ENCODE results near the gene THBD.
"Not testable (repeated sequence)": the region's sequence is repeated elsewhere in the genome, so short reads cannot be mapped to it uniquely, and the experiment has no call there.

The THBD gene

DNA sequence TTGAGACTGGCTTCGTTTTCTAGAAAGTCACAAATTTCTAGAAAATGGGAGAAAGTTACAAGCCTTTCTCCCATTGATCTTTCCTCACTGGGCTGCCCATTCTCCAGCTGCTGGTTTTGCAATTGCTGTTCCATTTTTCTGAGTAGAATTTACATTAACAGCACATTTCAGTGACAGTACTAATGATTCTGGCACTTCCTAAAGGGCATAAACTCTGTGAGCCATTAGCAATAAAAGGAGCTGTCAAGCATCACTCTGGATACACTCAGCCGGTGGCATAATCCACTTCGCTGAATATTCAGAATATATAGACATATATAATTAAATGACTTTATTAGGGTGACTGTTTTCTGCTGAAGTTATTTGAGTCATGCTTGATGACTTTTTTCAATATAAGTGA lies 21.1 kb downstream of the THBD start:
- no peak overlapping the region for H3K4me3 ChIP-seq (ENCODE audit: low read depth, low read length)
- no peak for DNase-seq (ENCODE audit: low read depth)
- in situ Hi-C loops (cut with HindIII; ENCODE audit: low sequenced_read_pairs): loop anchor here (25.0 kb wide), 1 partner anchor 691 kb away; no protein-coding TSS in a partner anchor
- TF ChIP-seq, protein P1, sequence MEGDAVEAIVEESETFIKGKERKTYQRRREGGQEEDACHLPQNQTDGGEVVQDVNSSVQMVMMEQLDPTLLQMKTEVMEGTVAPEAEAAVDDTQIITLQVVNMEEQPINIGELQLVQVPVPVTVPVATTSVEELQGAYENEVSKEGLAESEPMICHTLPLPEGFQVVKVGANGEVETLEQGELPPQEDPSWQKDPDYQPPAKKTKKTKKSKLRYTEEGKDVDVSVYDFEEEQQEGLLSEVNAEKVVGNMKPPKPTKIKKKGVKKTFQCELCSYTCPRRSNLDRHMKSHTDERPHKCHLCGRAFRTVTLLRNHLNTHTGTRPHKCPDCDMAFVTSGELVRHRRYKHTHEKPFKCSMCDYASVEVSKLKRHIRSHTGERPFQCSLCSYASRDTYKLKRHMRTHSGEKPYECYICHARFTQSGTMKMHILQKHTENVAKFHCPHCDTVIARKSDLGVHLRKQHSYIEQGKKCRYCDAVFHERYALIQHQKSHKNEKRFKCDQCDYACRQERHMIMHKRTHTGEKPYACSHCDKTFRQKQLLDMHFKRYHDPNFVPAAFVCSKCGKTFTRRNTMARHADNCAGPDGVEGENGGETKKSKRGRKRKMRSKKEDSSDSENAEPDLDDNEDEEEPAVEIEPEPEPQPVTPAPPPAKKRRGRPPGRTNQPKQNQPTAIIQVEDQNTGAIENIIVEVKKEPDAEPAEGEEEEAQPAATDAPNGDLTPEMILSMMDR (IDR thresholded peaks at IDR 0.05; ENCODE audit: low read depth, low read length, missing control alignments): no peak

GRCh38 chr20:23027721-23028120 lies 21.8 kb downstream of the THBD start:
- no peak for DNase-seq (ENCODE audit: low read depth)
- no peak overlapping the region for H3K4me3 ChIP-seq (ENCODE audit: low read depth, low read length)
- in situ Hi-C loops (cut with HindIII; ENCODE audit: low sequenced_read_pairs): loop anchor here (25.0 kb wide), 1 partner anchor 690 kb away; no protein-coding TSS in a partner anchor

DNA sequence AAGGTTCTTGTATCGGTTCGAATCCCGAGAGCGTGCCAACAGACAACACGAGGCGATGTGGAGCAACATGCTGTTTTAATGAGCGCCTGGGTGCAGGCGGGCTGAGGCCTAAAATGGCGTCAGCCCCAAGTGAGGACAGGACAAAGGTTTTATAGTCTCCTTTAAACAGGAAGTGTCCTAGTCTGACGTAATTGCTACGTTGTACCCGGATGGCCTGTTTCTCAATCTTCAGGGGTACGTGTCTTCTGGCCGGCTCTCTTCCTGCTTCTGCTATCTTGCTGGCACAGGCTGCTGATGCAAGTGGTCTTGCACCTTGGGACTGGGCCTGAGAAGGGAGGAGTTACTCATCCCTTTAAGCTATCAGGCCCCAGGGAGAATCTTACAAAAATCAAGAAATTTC lies 24.0 kb downstream of the THBD start:
- in situ Hi-C loops (cut with HindIII; ENCODE audit: low sequenced_read_pairs): loop anchor here (25.0 kb wide), 1 partner anchor 688 kb away; no protein-coding TSS in a partner anchor
- not testable (repeated sequence) for DNase-seq (ENCODE audit: low read depth); H3K4me3 ChIP-seq (ENCODE audit: low read depth, low read length)

More at GRCh38 chr20:23027721-23028120, 21.8 kb downstream of the THBD start:
- TF ChIP-seq, protein P1 (IDR thresholded peaks at IDR 0.05; ENCODE audit: low read depth, low read length, missing control alignments): no peak

DNA sequence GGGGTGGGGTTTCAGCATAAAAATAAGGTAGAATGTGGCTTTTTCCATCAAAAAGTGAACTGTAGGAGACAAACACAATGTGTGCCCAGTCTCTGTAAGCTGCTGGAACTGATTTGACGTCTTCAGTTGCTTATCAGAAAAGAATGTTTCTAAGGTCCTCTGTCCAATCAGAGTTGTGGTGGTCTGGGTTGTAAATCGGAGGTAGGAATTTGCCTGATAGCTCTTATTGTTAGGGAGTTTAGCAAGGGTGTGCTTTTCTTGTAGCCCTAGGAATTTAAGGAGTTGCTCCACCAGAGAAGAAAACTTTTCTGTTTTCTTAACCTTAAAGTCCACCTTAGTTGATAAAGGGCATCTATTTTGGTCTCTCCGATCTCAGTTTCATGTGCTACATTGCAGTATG lies 24.8 kb downstream of the THBD start:
- DNase-seq (ENCODE audit: low read depth): no peak
- in situ Hi-C loops (cut with HindIII; ENCODE audit: low sequenced_read_pairs): loop anchor here (25.0 kb wide), 1 partner anchor 687 kb away; no protein-coding TSS in a partner anchor
- H3K4me3 ChIP-seq (ENCODE audit: low read depth, low read length): no peak overlapping the region
- TF ChIP-seq, protein P1 (IDR thresholded peaks at IDR 0.05; ENCODE audit: low read depth, low read length, missing control alignments): no peak

DNA sequence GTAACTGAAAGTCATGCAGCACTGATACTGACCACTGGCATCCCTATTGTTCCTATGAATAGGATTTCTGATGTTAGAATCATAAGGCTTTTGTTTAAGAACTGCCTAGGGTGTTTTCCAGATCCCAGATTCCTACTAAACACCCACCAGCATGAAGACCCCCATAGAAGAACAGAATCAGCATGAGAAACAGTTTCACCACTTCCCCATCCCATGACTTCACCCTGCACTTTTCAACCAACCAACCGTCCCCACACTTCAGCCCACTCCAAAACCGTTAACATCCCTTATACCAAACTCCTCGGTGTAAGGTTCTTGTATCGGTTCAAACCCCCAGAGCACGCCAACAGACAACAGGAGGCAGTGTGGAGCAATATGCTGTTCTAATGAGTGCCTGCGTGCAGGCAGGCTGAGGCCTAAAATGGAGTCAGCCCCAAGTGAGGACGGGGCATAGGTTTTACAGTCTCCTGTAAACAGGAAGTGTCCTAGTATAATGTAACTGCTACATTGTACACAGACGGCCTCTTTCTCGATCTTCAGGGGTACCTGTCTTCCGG lies 25.8 kb downstream of the THBD start:
- in situ Hi-C loops (cut with HindIII; ENCODE audit: low sequenced_read_pairs): no loop called here
- DNase-seq (ENCODE audit: low read depth): no peak
- no peak overlapping the region for H3K4me3 ChIP-seq (ENCODE audit: low read depth, low read length)
- TF ChIP-seq, protein P1 (IDR thresholded peaks at IDR 0.05; ENCODE audit: low read depth, low read length, missing control alignments): no peak

DNA sequence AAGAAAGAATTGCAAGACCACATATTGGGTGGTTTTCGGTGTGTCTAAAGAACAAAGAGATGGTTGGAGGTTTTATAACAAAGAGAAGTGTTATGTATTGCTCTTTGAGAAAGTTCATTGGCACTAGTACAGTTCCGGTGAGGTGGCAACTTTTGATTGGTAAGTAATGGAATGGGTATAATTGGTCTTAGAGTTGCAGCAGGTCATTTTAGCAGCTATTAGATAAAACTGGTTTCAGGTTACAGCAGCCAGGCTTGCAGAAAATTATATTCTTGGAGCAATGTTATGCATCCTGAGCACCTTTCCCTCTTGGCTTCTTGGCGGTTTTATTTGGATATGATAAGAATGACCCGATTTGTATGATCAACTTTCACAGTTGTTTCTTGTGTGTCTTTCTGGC lies 26.6 kb downstream of the THBD start:
- no peak for DNase-seq (ENCODE audit: low read depth)
- in situ Hi-C loops (cut with HindIII; ENCODE audit: low sequenced_read_pairs): no loop called here

GRCh38 chr20:23021951-23022350 lies 27.5 kb downstream of the THBD start:
- no peak overlapping the region for H3K4me3 ChIP-seq (ENCODE audit: low read depth, low read length)
- in situ Hi-C loops (cut with HindIII; ENCODE audit: low sequenced_read_pairs): no loop called here
- no peak for DNase-seq (ENCODE audit: low read depth)
- TF ChIP-seq, protein P1 (IDR thresholded peaks at IDR 0.05; ENCODE audit: low read depth, low read length, missing control alignments): no peak

More for the DNA sequence above, 26.6 kb downstream of the THBD start:
- TF ChIP-seq, protein P1 (IDR thresholded peaks at IDR 0.05; ENCODE audit: low read depth, low read length, missing control alignments): no peak
- H3K4me3 ChIP-seq (ENCODE audit: low read depth, low read length): no peak overlapping the region

Data from astrocyte of the cerebellum (primary cell).